HG03432 (cell line): ENCODE data around the gene BPIFA1.

ENCODE experiments used
- ATAC-seq: cut with Tn5 transposase; IDR thresholded peaks from one replicate; pipeline ENCODE4 v1.9.1; 2021; ENCODE audit warnings: mild to moderate bottlenecking, moderate library complexity; ENCODE audit not compliant: unreplicated experiment

The BPIFA1 gene

GRCh38 chr20:33235696-33236095 is at the start of gene BPIFA1:
Gene BPIFA1 (plus strand): TSS chr20:33235996. CDS start chr20:33237712, 1,716 bp downstream.
- ATAC-seq = no peak

GRCh38 chr20:33187491-33187890 is 48.3 kb upstream of the BPIFA1 start:
- ATAC-seq = no peak

- no peak for ATAC-seq
These were observed 47.4 kb upstream of the BPIFA1 start for GRCh38 chr20:33188421-33188820.

- no peak for ATAC-seq
These were observed 44.3 kb upstream of the BPIFA1 start for GRCh38 chr20:33191484-33191883.

GRCh38 chr20:33191955-33192354 is 43.8 kb upstream of the BPIFA1 start:
- ATAC-seq = no peak

GRCh38 chr20:33192912-33193501 is 42.8 kb upstream of the BPIFA1 start:
- ATAC-seq = no peak

- no peak for ATAC-seq
These were observed 36.8 kb upstream of the BPIFA1 start for GRCh38 chr20:33199026-33199425.

GRCh38 chr20:33202451-33202850 is 33.3 kb upstream of the BPIFA1 start:
- ATAC-seq = no peak

- ATAC-seq = no peak
These were observed 32.4 kb upstream of the BPIFA1 start for GRCh38 chr20:33203444-33203843.

- ATAC-seq = no peak
These were observed 26.0 kb upstream of the BPIFA1 start for GRCh38 chr20:33209789-33210188.

GRCh38 chr20:33210371-33210770 is 25.4 kb upstream of the BPIFA1 start:
- no peak for ATAC-seq

- ATAC-seq = no peak
These were observed 23.9 kb upstream of the BPIFA1 start for GRCh38 chr20:33211817-33212424.

GRCh38 chr20:33217052-33217451 is 18.7 kb upstream of the BPIFA1 start, which contains the start of gene BPIFA3:
Gene BPIFA3 (plus strand): TSS chr20:33217352. CDS start chr20:33217537, 185 bp downstream.
- no peak for ATAC-seq

GRCh38 chr20:33224399-33224798 is 11.4 kb upstream of the BPIFA1 start:
- ATAC-seq = no peak

GRCh38 chr20:33229843-33230242 is 6.0 kb upstream of the BPIFA1 start:
- ATAC-seq = no peak

GRCh38 chr20:33231237-33231636 is 4.6 kb upstream of the BPIFA1 start:
- no peak for ATAC-seq

GRCh38 chr20:33232486-33233072 is 3.2 kb upstream of the BPIFA1 start:
- no peak for ATAC-seq

GRCh38 chr20:33233129-33233774 is 2.5 kb upstream of the BPIFA1 start:
- no peak for ATAC-seq

- ATAC-seq = no peak
These were observed 1.7 kb upstream of the BPIFA1 start for GRCh38 chr20:33234050-33234449.

- no peak for ATAC-seq
These were observed 555 bp downstream of the BPIFA1 start for GRCh38 chr20:33236351-33236750.

- no peak for ATAC-seq
These were observed 2.2 kb downstream of the BPIFA1 start for GRCh38 chr20:33237989-33238388.

- no peak for ATAC-seq
These were observed 3.6 kb downstream of the BPIFA1 start for GRCh38 chr20:33239418-33239817.
